SH-SY5Y (cell line): ENCODE results near the gene FBXL12.

Experiments used
- GATA2 ChIP-seq: IDR thresholded peaks from 2 replicates; pipeline ENCODE4 v1.6.1; 2011; ENCODE audit warnings: mild to moderate bottlenecking, low read depth, low read length
- GATA3 ChIP-seq: IDR thresholded peaks from 2 replicates; pipeline ENCODE4 v1.6.1; 2011; ENCODE audit warnings: low read depth, mild to moderate bottlenecking, low read length, moderate library complexity

GRCh38 chr19:9818175-9818733 lies 625 bp downstream of the FBXL12 start:
- TF ChIP-seq GATA2 (no peak), GATA3 (no peak)
